B cell (primary cell): ENCODE measurements around the gene DCP1A. TPM values are rescaled to one million over a fixed set of nuclear protein-coding genes. Genes with fewer than 3 reads are reported as not detected.

ENCODE experiments used
- ATAC-seq: fragments of 200-7000 bp; cut with Tn5 transposase; one replicate; pipeline ENCODE4 v1.10.0; 2021; ENCODE audit warnings: low read depth, mild to moderate bottlenecking, moderate number of reproducible peaks, moderate library complexity
- CTCF ChIA-PET: fragments of 350-600 bp; sonication (Branson Sonifier 250); formaldehyde crosslinking; loops from one replicate; lab custom pipeline; 2021; ENCODE audit warnings: antibody characterized with exemption, inconsistent platforms; lab: Charles Lee
- POLR2A ChIA-PET: fragments of 350-600 bp; sonication (Branson Sonifier 250); formaldehyde crosslinking; loops from one replicate; lab custom pipeline; 2021; ENCODE audit warnings: antibody characterized with exemption; lab: Charles Lee
- DNase-seq: peaks from one replicate; pipeline ENCODE4 v3.0.0; 2013
- H2AFZ ChIP-seq: 2 replicates; pipeline ENCODE4 v1.6.1; 2012; ENCODE audit warnings: mild to moderate bottlenecking, low read depth, low read length; ENCODE audit not compliant: insufficient read depth, poor library complexity, severe bottlenecking
- H3K27ac ChIP-seq, 2 donors: 1 replicate in 1 of 2; 2 replicates in 1 of 2; pipeline ENCODE4 v1.5.1; 2012 to 2013; ENCODE audit warnings: low read length in 2 of 2, mild to moderate bottlenecking in 2 of 2, moderate library complexity in 1 of 2
- H3K27me3 ChIP-seq, 4 experiments: fragments of 200-600 bp in 1 of 4; sonication (generic) in 1 of 4; replicated peaks in 1 of 4; 1 replicate in 2 of 4; 2 replicates in 2 of 4; pipeline versions ENCODE4 v1.6.1 to v1.7.0; 2013 to 2016; ENCODE audit warnings: low read length in 3 of 4, mild to moderate bottlenecking in 2 of 4, mixed read lengths in 1 of 4, moderate library complexity in 1 of 4; ENCODE audit not compliant: insufficient read depth in 4 of 4, control insufficient read depth in 3 of 4; ENCODE audit errors: control extremely low read depth in 1 of 4
- H3K36me3 ChIP-seq, 2 experiments: replicated peaks in 1 of 2; 1 replicate in 1 of 2; 2 replicates in 1 of 2; pipeline versions ENCODE4 v1.6.1 to v1.7.1; 2013; ENCODE audit warnings: low read length in 1 of 2; ENCODE audit not compliant: insufficient read depth in 2 of 2, control insufficient read depth in 1 of 2; ENCODE audit errors: control extremely low read depth in 1 of 2, extremely low read depth in 1 of 2
- H3K4me1 ChIP-seq, 2 donors: fragments of 200-600 bp in 1 of 2; sonication (generic) in 1 of 2; 1 replicate in 1 of 2; 2 replicates in 1 of 2; pipeline versions ENCODE4 v1.5.1 to v1.6.1; 2013 to 2017; ENCODE audit warnings: low read length in 2 of 2; ENCODE audit not compliant: control insufficient read depth in 2 of 2, insufficient read depth in 2 of 2
- H3K4me2 ChIP-seq: replicated peaks from 2 replicates; pipeline ENCODE3; 2012; ENCODE audit warnings: mild to moderate bottlenecking, low read depth, low read length; ENCODE audit not compliant: poor library complexity, severe bottlenecking
- H3K4me3 ChIP-seq, 5 experiments: fragments of 200-600 bp in 1 of 5; sonication (generic) in 1 of 5; 1 replicate in 3 of 5; 2 replicates in 2 of 5; pipeline versions ENCODE4 v1.5.1 to v1.7.0; 2011 to 2016; ENCODE audit warnings: low read length in 4 of 5, mild to moderate bottlenecking in 4 of 5, low read depth in 2 of 5, control low read depth in 1 of 5, moderate library complexity in 1 of 5; ENCODE audit not compliant: insufficient read depth in 1 of 5; ENCODE audit errors: control extremely low read depth in 1 of 5, extremely low read depth in 1 of 5
- H3K79me2 ChIP-seq: fragments of 200-600 bp; sonication (generic); one replicate; pipeline ENCODE4 v1.6.0; 2016; ENCODE audit warnings: low read length; ENCODE audit not compliant: control insufficient read depth, insufficient read depth
- H3K9ac ChIP-seq: fragments of 200-600 bp; sonication (generic); 2 replicates; pipeline ENCODE4 v1.6.1; 2017; ENCODE audit warnings: mild to moderate bottlenecking, low read length, moderate library complexity
- H3K9me3 ChIP-seq, 3 donors: one replicate each; pipeline versions ENCODE4 v1.6.1 to v1.7.1; 2013; ENCODE audit warnings: low read length in 2 of 3; ENCODE audit not compliant: control insufficient read depth in 2 of 3, insufficient read depth in 1 of 3; ENCODE audit errors: control extremely low read depth in 1 of 3
- H4K20me1 ChIP-seq: 2 replicates; pipeline ENCODE4 v1.6.0; 2012; ENCODE audit warnings: mild to moderate bottlenecking, low read length; ENCODE audit not compliant: insufficient read depth, control insufficient read depth, poor library complexity, severe bottlenecking
- H3K27ac Mint-ChIP-seq: one replicate; pipeline ENCODE4 v1.8.0; 2021; ENCODE audit warnings: mixed read lengths
- H3K27me3 Mint-ChIP-seq: one replicate; pipeline ENCODE4 v1.8.0; 2021; ENCODE audit warnings: mixed read lengths
- H3K4me1 Mint-ChIP-seq: one replicate; pipeline ENCODE4 v1.8.0; 2021; ENCODE audit warnings: mixed read lengths
- H3K4me3 Mint-ChIP-seq: one replicate; pipeline ENCODE4 v1.8.0; 2021; ENCODE audit warnings: mixed read lengths
- H3K9me3 Mint-ChIP-seq: one replicate; pipeline ENCODE4 v1.8.0; 2022; ENCODE audit warnings: mixed read lengths; ENCODE audit not compliant: insufficient read depth
- CTCF ChIP-seq: fragments of 200-600 bp; IDR thresholded peaks from one replicate; pipeline ENCODE4 v1.8.0; 2022; ENCODE audit warnings: antibody characterized with exemption, mild to moderate bottlenecking
- EZH2 ChIP-seq: IDR thresholded peaks from 2 replicates; pipeline ENCODE4 v1.6.1; 2012; ENCODE audit warnings: borderline replicate concordance, low read depth, mild to moderate bottlenecking, moderate library complexity, low read length; ENCODE audit not compliant: insufficient read depth, poor library complexity, severe bottlenecking
- WGBS: methylation state at CpG from one replicate; pipeline ENCODE4 v1.1.5; 2013; ENCODE audit warnings: missing lambda C conversion rate; ENCODE audit not compliant: insufficient coverage; 5-methylcytosine and 5-hydroxymethylcytosine counted together
- intact Hi-C: fragments of 100-400 bp; cut with micrococcal nuclease; formaldehyde crosslinking; loops from one replicate; pipeline ENCODE4 v1.10.0; 2022
- polyA plus RNA-seq: library from polyadenylated mRNA; depleted of rRNA; stranded (reverse); fragments of >200 nt; gene quantifications from 2 replicates; pipeline ENCODE4 v1.2.3, GENCODE V29; 2012
- total RNA-seq, 2 donors: library from RNA; stranded (reverse); fragments of 120-200 nt in 1 of 2; gene quantifications; 1 replicate in 1 of 2; 2 replicates in 1 of 2; pipeline versions ENCODE4 v1.2.3 to v1.2.4, GENCODE V29; 2013 to 2022

The DCP1A gene
- total and polyA plus RNA-seq, 2 donors (not counting 1 experiment from before 2014, with no cell fraction given): 16.6 to 44.6 TPM

- Mint-ChIP-seq H3K27me3 (no peaks in the 10 kb centered on the region), H3K4me3 (no peak overlapping the region), H3K9me3 (no peaks in the 10 kb centered on the region), H3K4me1 (peaks cover 1% of the 10 kb centered on the region), H3K27ac (no peak overlapping the region)
- ATAC-seq (no peak), DNase-seq (no peak)
- H2AFZ ChIP-seq: no peak overlapping the region
- H3K9ac ChIP-seq: no peak overlapping the region
- H3K36me3 ChIP-seq: no peaks in the 10 kb centered on the region
- no peak overlapping the region for H3K27ac ChIP-seq
- H3K27me3 ChIP-seq: no peaks in the 10 kb centered on the region
- H3K4me2 ChIP-seq: no peak overlapping the region
- POLR2A ChIA-PET: interaction anchor here (0.7 kb wide), 2 partner anchors 32 to 69 kb away, joined by 5 to 12 read pairs; no protein-coding TSS in a partner anchor
- no peaks in the 10 kb centered on the region for H3K9me3 ChIP-seq
- H3K79me2 ChIP-seq: no peaks in the 10 kb centered on the region
- CTCF ChIA-PET: no interaction called here
- TF ChIP-seq CTCF (no peak), EZH2 (no peak)
- H3K4me1 ChIP-seq: peaks cover 0 to 4% of the 10 kb centered on the region in 2 donors
- intact Hi-C loops: no loop called here
- H3K4me3 ChIP-seq: no peak overlapping the region
- H4K20me1 ChIP-seq: no peaks in the 10 kb centered on the region
These were observed 79.6 kb downstream of the DCP1A start for GRCh38 chr3:53267766-53268165.

- no peak overlapping the region for H3K9ac ChIP-seq
- Mint-ChIP-seq H3K4me3 (no peak overlapping the region), H3K27ac (no peak overlapping the region), H3K9me3 (no peaks in the 10 kb centered on the region), H3K27me3 (no peaks in the 10 kb centered on the region), H3K4me1 (no peaks in the 10 kb centered on the region)
- CTCF ChIA-PET: interaction anchor here (0.7 kb wide), 2 partner anchors 444 to 592 kb away, joined by 3 to 4 read pairs; no protein-coding TSS in a partner anchor
- no peaks in the 10 kb centered on the region for H3K9me3 ChIP-seq
- no peak for TF ChIP-seq CTCF
- TF ChIP-seq EZH2: no peak
- no peaks in the 10 kb centered on the region for H3K4me1 ChIP-seq
- no peak overlapping the region for H3K4me3 ChIP-seq
- ATAC-seq (no peak), DNase-seq (no peak)
- WGBS: 73% methylated on average over 3 of the region's 3 CpGs
- POLR2A ChIA-PET: no interaction called here
- intact Hi-C loops: no loop called here
- no peak overlapping the region for H3K27ac ChIP-seq
- H3K79me2 ChIP-seq: no peaks in the 10 kb centered on the region
- no peak overlapping the region for H3K4me2 ChIP-seq
- H3K27me3 ChIP-seq: no peaks in the 10 kb centered on the region
- H3K36me3 ChIP-seq: no peaks in the 10 kb centered on the region
- no peaks in the 10 kb centered on the region for H4K20me1 ChIP-seq
- no peak overlapping the region for H2AFZ ChIP-seq
These were observed 82.6 kb downstream of the DCP1A start for GRCh38 chr3:53264718-53265117.
